ENCODE data around the gene SHB. TPM values are rescaled to one million over a fixed set of nuclear protein-coding genes. Genes with fewer than 3 reads are reported as not detected.

Gene SHB
- total RNA-seq, 1 experiment from 2014 or later, result 28.7 TPM

DNA sequence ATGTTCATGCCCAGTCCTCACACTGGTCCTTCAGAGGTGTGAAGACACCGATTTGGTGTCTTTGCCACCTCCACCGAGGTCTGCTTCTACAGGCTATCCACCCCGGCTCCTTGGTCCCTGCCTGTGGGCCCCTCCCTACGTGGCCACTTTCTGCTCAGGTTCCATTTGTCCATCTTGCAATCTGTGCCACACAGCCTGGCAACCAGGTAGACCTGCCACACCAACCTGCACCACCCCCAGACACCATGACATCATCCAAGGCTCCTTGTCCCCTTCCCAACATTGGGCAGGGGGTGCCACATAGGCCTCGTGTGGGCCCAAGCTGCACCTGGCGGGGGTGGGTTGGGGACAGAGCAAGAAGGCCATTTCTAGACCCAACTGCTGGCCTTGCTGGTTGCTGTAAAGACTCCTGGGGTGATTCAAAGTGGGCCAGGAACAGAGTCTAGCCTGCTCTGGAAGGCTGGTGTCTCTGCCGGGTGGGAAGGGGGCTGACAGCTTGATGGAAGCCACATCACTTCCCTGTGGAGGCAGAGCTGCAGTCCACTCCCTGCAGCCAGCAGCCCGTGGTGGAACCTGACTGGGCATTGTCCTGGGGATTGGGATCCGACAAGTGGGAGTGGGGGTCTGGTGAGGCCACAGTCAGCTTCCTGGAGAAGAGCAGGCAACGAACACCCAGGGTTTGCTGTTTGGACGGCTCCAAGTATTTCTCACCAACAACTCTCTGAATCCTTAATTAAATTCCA is 99.3 kb downstream of the SHB start:
- H3K4me2 ChIP-seq (ENCODE audit: low read length), result peak overlapping the region; percentile 45
- H3K4me1 ChIP-seq (ENCODE audit: control insufficient read depth in 1 of 2, insufficient read depth in 2 of 2, low read length in 2 of 2), result peaks cover 60 to 89% of the 10 kb centered on the region in 2 experiments
- H3K27ac ChIP-seq (ENCODE audit: low read depth, low read length), result no peak overlapping the region

DNA sequence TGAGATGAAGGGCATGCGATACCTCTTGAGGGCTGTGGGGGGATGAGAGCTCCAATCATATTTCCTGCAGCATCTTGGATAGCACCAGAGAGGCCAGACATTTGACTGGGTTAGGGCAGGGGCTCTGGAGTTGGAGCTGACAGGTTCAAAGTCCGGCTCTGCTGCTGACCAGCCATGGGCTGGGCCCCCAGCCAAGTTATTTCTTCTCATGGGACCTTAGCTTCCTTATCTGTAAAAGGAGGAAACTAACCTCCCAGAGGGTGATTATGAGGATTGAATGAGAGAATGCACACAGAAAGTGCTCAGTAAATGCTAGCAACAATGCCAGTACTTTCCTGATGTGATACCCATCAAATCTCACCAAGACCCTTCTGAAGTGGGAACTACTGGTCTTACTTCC is 99.9 kb downstream of the SHB start:
- no peak overlapping the region for H3K9ac ChIP-seq (ENCODE audit: low read length)
- H3K9me3 ChIP-seq (ENCODE audit: control insufficient read depth in 1 of 2, insufficient read depth in 1 of 2, low read depth in 1 of 2, low read length in 2 of 2), result no peaks in the 10 kb centered on the region
- peaks cover 33% of the 10 kb centered on the region for H3K79me2 ChIP-seq (ENCODE audit: insufficient read depth, low read length)
- H3K27me3 ChIP-seq (ENCODE audit: insufficient read depth, low read length), result no peaks in the 10 kb centered on the region
- intact Hi-C loops (cut with micrococcal nuclease), result loop anchor here (5.0 kb wide), 1 partner anchor 52 kb away; no protein-coding TSS in a partner anchor
- DNase-seq (ENCODE audit: low read depth, low spot score), result no peak
- ChIA-PET POLR2A (no interaction called here), CTCF (interaction anchor here (0.9 kb wide), 1 partner anchor 25 kb away, joined by 3 read pairs; no protein-coding TSS in a partner anchor), RAD21 (ENCODE audit: low non-redundant PET in 1 of 2, low total read pairs in 2 of 2, uncharacterized antibody in 2 of 2, unreplicated experiment in 2 of 2) (no interaction called here)
- no peaks in the 10 kb centered on the region for H3K9me2 ChIP-seq (ENCODE audit: insufficient read depth)
- BruUV-seq (replicated peaks), result no TSS peak
- 0 out of 2 replicates have a peak overlapping the region, but pooled peaks have one; percentile 1 for H3K27ac ChIP-seq (ENCODE audit: low read depth, low read length)
- H3K4me1 ChIP-seq (ENCODE audit: control insufficient read depth in 1 of 2, insufficient read depth in 2 of 2, low read length in 2 of 2), result peaks cover 62 to 89% of the 10 kb centered on the region in 2 experiments
- 0 out of 4 replicates have a peak, but pooled peaks cover 0 to 4% of the 10 kb centered on the region in 2 experiments for H3K36me3 ChIP-seq (ENCODE audit: control insufficient read depth in 1 of 2, insufficient read depth in 2 of 2, low read length in 2 of 2)
- H2AFZ ChIP-seq (ENCODE audit: low read depth, low read length, poor library complexity, severe bottlenecking), result no peak overlapping the region
- H3K4me2 ChIP-seq (ENCODE audit: low read length), result peak overlapping the region; percentile 45
- no peaks in the 10 kb centered on the region for H4K20me1 ChIP-seq (ENCODE audit: insufficient read depth)
- H3K4me3 ChIP-seq (replicated peaks in 1 of 2; ENCODE audit: low read depth in 1 of 2, low read length in 2 of 2), result no peak overlapping the region
- ATAC-seq, result no peak
- TF ChIP-seq EZH2phosphoT487 (IDR thresholded peaks at IDR 0.05; ENCODE audit: borderline replicate concordance) (no peak), JUND (IDR thresholded peaks at IDR 0.05) (no peak), SP1 (IDR thresholded peaks at IDR 0.05; ENCODE audit: low read depth) (no peak), ZNF274 (IDR thresholded peaks at IDR 0.05; ENCODE audit: low read depth, low read length) (no peak), FOSL1 (IDR thresholded peaks at IDR 0.05; ENCODE audit: low read depth) (no peak), TCF7L2 (IDR thresholded peaks at IDR 0.05; ENCODE audit: borderline replicate concordance, extremely low read depth, insufficient read depth, insufficient read length) (no peak), YY1 (IDR thresholded peaks at IDR 0.05; ENCODE audit: extremely low read depth, insufficient replicate concordance, low read depth, low read length) (no peak), CEBPB (IDR thresholded peaks at IDR 0.05; ENCODE audit: low read depth) (no peak)
- TF ChIP-seq, protein P1, sequence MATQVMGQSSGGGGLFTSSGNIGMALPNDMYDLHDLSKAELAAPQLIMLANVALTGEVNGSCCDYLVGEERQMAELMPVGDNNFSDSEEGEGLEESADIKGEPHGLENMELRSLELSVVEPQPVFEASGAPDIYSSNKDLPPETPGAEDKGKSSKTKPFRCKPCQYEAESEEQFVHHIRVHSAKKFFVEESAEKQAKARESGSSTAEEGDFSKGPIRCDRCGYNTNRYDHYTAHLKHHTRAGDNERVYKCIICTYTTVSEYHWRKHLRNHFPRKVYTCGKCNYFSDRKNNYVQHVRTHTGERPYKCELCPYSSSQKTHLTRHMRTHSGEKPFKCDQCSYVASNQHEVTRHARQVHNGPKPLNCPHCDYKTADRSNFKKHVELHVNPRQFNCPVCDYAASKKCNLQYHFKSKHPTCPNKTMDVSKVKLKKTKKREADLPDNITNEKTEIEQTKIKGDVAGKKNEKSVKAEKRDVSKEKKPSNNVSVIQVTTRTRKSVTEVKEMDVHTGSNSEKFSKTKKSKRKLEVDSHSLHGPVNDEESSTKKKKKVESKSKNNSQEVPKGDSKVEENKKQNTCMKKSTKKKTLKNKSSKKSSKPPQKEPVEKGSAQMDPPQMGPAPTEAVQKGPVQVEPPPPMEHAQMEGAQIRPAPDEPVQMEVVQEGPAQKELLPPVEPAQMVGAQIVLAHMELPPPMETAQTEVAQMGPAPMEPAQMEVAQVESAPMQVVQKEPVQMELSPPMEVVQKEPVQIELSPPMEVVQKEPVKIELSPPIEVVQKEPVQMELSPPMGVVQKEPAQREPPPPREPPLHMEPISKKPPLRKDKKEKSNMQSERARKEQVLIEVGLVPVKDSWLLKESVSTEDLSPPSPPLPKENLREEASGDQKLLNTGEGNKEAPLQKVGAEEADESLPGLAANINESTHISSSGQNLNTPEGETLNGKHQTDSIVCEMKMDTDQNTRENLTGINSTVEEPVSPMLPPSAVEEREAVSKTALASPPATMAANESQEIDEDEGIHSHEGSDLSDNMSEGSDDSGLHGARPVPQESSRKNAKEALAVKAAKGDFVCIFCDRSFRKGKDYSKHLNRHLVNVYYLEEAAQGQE (IDR thresholded peaks at IDR 0.05; ENCODE audit: low read depth), result no peak
- TF ChIP-seq, protein P2, sequence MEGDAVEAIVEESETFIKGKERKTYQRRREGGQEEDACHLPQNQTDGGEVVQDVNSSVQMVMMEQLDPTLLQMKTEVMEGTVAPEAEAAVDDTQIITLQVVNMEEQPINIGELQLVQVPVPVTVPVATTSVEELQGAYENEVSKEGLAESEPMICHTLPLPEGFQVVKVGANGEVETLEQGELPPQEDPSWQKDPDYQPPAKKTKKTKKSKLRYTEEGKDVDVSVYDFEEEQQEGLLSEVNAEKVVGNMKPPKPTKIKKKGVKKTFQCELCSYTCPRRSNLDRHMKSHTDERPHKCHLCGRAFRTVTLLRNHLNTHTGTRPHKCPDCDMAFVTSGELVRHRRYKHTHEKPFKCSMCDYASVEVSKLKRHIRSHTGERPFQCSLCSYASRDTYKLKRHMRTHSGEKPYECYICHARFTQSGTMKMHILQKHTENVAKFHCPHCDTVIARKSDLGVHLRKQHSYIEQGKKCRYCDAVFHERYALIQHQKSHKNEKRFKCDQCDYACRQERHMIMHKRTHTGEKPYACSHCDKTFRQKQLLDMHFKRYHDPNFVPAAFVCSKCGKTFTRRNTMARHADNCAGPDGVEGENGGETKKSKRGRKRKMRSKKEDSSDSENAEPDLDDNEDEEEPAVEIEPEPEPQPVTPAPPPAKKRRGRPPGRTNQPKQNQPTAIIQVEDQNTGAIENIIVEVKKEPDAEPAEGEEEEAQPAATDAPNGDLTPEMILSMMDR (IDR thresholded peaks at IDR 0.05 in 2 of 3, conservative IDR thresholded peaks at IDR 0.05 in 1 of 3; ENCODE audit: borderline replicate concordance in 1 of 3, insufficient read depth in 1 of 3, low read depth in 2 of 3, low read length in 2 of 3), result no peak

More for the DNA sequence above, 99.3 kb downstream of the SHB start:
- Histone ChIP-seq H3K9me2 (ENCODE audit: insufficient read depth) (no peaks in the 10 kb centered on the region), H3K9me3 (ENCODE audit: control insufficient read depth in 1 of 2, insufficient read depth in 1 of 2, low read depth in 1 of 2, low read length in 2 of 2) (no peaks in the 10 kb centered on the region), H2AFZ (ENCODE audit: low read depth, low read length, poor library complexity, severe bottlenecking) (no peak overlapping the region), H3K79me2 (ENCODE audit: insufficient read depth, low read length) (peaks cover 33% of the 10 kb centered on the region), H4K20me1 (ENCODE audit: insufficient read depth) (no peaks in the 10 kb centered on the region), H3K9ac (ENCODE audit: low read length) (no peak overlapping the region), H3K27me3 (ENCODE audit: insufficient read depth, low read length) (no peaks in the 10 kb centered on the region), H3K4me3 (replicated peaks in 1 of 2; ENCODE audit: low read depth in 1 of 2, low read length in 2 of 2) (no peak overlapping the region), H3K36me3 (ENCODE audit: control insufficient read depth in 1 of 2, insufficient read depth in 2 of 2, low read length in 2 of 2) (0 out of 4 replicates have a peak, but pooled peaks cover 0 to 5% of the 10 kb centered on the region in 2 experiments)
- ATAC-seq, result no peak
- intact Hi-C loops (cut with micrococcal nuclease), result loop anchor here (5.0 kb wide), 1 partner anchor 52 kb away; no protein-coding TSS in a partner anchor
- no peak for DNase-seq (ENCODE audit: low read depth, low spot score)
- TF ChIP-seq RAD21 (IDR thresholded peaks at IDR 0.05; ENCODE audit: low read depth) (no peak), SP1 (IDR thresholded peaks at IDR 0.05; ENCODE audit: low read depth) (no peak), JUND (IDR thresholded peaks at IDR 0.05) (no peak), ZNF274 (IDR thresholded peaks at IDR 0.05; ENCODE audit: low read depth, low read length) (no peak), EZH2phosphoT487 (IDR thresholded peaks at IDR 0.05; ENCODE audit: borderline replicate concordance) (no peak)
- TF ChIP-seq, protein P3, sequence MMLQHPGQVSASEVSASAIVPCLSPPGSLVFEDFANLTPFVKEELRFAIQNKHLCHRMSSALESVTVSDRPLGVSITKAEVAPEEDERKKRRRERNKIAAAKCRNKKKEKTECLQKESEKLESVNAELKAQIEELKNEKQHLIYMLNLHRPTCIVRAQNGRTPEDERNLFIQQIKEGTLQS (IDR thresholded peaks at IDR 0.05), result no peak
- ChIA-PET POLR2A (no interaction called here), CTCF (no interaction called here), RAD21 (ENCODE audit: low non-redundant PET in 1 of 2, low total read pairs in 2 of 2, uncharacterized antibody in 2 of 2, unreplicated experiment in 2 of 2) (no interaction called here)
- BruUV-seq (replicated peaks), result no TSS peak
